Cerebellar nuclear complex (tissue), 1 donor: ENCODE data around the gene MAP3K6.
"Not testable (repeated sequence)": the region's sequence is repeated elsewhere in the genome, so short reads cannot be mapped to it uniquely, and the experiment has no call there.

Experiments
- DNase-seq, 2 experiments: peaks; one replicate each; lab custom pipeline; 2025; lab: John Stamatoyannopoulos, UW

The MAP3K6 gene, protein sequence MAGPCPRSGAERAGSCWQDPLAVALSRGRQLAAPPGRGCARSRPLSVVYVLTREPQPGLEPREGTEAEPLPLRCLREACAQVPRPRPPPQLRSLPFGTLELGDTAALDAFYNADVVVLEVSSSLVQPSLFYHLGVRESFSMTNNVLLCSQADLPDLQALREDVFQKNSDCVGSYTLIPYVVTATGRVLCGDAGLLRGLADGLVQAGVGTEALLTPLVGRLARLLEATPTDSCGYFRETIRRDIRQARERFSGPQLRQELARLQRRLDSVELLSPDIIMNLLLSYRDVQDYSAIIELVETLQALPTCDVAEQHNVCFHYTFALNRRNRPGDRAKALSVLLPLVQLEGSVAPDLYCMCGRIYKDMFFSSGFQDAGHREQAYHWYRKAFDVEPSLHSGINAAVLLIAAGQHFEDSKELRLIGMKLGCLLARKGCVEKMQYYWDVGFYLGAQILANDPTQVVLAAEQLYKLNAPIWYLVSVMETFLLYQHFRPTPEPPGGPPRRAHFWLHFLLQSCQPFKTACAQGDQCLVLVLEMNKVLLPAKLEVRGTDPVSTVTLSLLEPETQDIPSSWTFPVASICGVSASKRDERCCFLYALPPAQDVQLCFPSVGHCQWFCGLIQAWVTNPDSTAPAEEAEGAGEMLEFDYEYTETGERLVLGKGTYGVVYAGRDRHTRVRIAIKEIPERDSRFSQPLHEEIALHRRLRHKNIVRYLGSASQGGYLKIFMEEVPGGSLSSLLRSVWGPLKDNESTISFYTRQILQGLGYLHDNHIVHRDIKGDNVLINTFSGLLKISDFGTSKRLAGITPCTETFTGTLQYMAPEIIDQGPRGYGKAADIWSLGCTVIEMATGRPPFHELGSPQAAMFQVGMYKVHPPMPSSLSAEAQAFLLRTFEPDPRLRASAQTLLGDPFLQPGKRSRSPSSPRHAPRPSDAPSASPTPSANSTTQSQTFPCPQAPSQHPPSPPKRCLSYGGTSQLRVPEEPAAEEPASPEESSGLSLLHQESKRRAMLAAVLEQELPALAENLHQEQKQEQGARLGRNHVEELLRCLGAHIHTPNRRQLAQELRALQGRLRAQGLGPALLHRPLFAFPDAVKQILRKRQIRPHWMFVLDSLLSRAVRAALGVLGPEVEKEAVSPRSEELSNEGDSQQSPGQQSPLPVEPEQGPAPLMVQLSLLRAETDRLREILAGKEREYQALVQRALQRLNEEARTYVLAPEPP (N-terminal part only)

DNA sequence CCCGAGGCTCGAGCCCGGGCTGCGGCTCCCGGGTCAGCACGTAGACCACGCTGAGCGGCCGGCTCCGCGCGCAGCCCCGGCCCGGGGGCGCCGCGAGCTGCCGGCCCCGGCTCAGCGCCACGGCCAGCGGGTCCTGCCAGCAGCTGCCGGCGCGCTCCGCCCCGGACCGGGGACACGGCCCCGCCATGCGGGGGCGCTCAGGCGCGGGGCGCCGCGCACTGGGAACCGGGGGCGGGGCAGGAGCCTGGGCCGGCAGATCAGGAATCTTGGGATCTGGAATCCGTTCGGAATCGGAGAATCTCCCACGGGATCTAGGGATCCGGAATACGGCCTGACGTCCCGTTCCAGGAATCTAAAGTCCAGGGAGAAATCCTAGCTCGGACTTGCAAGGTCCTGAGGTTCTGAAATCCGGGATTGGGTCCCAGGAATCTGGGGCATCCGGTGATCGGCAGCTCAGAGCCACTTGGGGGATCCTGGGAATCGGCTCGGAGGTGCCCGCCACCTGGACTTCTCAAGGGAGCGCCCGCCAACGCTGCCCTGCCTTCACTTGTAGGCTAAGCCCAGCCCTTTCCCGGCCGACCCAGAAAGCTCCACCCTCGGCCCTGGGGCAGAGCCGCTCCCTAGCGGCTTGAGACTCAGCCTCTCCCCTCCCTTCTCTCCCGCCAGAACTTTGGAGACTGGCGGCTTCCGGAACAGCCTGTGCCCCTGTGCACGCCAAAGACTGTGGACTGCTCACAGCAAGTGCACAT, at the start of gene MAP3K6:
TSS of gene MAP3K6 (minus strand) at position 551 of the 749 bp plus-strand sequence. CDS start at position 187, 364 bp downstream.
- no peak for DNase-seq

DNA sequence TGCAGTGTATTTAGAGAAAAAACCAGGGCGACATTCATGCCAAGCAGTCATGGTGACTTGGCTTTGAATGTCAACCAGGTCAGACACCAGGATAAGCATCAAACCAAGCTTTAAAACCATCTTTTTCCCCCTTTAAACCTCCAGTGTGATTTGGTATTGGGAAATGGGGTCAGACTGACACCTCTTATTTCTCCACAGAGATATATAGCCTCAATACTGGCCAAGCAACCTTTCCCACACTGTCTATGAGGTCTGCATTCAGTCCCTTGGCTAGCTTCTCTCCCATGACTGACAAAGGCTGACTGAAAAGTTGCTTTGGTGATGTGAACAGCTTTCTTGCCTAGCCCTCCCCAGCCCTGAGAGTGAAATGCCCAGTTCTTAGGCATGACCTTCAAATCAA, 47.3 kb upstream of the MAP3K6 start:
- DNase-seq, result no peak

DNA sequence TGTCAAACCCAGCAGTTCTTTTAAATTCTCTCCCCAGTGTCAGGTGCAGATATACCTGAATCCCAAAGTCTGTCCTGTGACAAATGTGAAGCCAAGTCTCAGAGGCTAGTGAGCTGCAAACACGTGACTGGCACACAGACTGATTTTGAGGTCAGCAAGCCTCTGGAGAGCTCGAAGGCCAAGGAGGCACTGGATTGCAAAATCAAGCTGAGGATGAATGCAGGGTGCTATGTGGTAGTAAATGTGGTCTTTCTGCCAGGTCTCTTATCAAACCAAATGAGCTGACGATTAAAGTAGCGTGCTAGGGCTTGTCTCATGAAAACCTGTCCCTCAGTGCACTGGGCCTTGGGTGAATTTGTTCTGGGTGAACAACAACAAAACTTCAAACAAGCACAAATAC, 46.2 kb upstream of the MAP3K6 start:
- DNase-seq, result no peak

DNA sequence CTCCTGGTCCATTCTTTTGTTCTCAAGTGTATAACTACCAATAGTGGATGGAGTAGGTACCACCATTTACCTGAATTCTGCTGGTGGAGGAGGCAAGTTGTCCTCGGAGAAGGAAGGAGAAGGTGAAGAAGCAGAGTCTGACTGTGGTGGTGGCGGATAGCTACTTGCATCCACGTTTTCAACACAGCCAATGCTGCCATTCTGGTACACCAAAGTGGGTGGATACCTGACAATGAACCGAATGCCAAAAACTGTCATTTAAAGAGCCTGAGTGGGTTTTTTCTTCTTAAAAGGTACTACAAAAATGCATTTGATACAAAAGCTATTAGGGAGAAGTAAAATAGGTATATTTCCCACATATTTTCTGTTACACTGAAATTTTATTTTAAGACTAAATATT, 45.7 kb upstream of the MAP3K6 start:
- no peak for DNase-seq

DNA sequence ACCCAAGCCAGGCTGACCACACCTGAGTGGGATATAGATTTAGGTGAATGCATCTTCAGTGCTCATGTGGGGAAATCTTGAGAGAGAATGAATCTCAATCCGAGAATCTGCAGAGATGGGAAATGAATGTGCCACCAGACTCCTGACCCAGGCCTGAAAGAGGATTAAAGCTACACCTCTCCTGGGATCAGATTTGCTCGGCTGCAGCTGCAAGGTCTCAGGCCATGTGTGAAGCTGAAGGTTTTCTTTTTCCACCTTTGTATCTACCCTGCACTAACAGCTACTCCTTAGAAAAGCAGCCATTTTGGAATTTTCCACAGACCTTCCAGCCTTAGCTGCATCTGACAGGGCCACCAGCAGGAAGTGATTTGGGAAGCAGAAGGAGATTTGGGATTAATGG, 43.9 kb upstream of the MAP3K6 start:
- DNase-seq, result no peak

DNA sequence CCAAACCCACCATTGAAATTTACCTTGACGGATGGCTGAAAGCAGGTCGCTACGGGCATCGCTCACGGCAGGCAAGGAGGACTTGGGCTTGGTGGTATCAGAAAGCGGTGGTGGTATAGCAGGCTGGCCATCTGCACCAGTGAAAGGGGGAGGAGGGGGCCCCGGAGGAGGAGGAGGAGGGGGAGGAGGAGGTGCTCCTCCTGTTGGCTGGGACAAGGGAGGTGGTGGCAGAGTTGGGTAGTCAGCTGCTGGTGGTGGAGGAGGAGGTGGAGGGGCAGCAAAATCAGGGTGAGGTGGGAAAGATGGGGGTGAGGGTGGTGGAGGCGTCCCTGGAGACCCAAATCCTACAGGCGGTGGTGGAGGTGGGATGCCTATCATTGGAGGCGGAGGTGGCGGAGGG, 42.9 kb upstream of the MAP3K6 start:
- DNase-seq, result no peak

DNA sequence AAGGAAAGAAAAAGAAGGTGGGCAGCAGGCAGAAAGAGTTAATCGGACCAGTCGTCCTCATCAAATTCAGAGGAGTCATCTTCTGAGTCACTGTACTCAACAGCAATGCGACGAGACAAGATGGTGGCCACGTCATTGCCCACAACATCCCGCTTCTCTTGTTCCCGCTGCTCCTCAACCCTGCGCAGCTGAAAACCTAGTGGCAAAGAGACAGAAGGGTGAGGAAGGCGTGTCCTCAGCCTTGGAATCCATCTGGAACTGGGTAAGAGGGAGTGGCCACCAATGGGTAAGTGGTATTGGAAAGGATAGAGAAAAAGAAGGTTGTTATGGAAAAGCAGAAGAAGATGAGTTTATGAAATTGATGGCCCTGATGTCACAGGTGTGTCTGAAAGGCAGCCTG, 41.4 kb upstream of the MAP3K6 start:
- DNase-seq, result no peak

DNA sequence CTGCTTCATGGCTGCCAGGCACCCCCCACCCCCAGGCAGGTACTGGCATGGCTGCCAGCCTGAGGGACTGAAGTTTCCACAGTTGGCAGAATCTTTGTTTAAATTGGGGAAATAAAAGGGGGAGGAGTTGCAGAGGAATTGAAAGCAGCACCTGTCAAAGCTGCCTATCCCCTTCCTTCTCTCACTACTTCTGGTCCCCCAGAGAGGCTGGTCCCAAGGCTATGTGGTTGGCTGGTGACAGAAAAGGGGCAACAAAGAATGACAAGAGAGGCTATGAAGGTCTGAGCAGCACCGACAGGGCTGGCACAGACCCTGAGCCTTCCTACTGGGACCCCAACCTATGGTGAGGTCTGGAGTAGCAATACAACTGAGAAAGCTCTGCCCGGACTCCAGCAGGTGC, 40.0 kb upstream of the MAP3K6 start:
- DNase-seq, result not testable (repeated sequence)

DNA sequence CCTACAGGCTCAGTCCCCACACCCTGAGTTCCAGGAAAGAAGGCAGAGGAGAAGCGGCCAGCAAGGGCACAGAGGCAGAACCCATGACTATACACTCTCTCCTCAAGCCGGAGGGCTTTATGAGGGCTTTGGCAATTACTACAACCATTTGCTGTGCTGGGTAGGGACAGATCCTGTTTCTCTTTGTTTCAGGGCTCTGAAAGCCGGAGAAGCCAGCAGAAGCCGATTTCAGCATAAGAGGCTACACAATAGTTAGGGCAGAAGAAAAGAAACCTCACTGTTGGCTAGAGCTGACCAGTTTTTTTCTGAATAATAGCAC, 39.6 kb upstream of the MAP3K6 start:
- no peak for DNase-seq

DNA sequence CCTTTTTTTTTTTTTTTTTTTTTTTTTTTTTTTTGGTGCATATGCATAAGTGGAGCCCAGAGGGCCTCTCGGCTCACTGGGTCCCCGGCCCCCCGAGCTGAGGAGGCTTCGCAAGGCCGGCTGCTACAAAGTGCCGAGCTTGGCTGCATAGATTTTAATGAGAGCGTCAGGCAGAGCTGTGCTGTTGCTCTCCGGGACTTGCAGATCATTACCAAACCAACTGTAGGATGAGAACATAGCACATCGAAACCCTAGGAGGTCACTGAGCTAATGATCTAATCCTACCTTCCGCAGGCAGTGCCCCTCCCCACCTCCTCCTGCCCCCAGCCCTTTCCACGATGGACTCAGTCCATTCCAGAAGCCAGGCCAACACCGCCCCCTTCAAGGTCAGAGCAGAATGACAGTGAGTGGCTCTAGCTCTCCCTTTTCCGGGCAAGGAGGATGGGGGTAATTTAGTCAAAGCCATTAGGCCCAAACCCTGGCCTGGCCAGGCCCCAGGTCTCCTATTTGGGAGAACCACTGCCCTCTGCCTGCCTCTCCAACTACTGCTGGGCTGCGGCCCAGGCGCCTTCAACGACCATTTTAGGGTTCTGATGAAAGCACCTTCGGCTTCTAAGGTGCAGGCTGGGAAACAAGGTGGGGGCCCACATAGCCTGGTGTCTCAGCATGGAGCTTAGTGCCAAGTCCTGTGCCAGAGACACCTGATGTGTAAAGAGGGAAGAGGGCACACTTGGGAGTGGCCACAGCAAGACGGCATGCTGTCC, 39.0 kb upstream of the MAP3K6 start:
- DNase-seq, result not testable (repeated sequence)

DNA sequence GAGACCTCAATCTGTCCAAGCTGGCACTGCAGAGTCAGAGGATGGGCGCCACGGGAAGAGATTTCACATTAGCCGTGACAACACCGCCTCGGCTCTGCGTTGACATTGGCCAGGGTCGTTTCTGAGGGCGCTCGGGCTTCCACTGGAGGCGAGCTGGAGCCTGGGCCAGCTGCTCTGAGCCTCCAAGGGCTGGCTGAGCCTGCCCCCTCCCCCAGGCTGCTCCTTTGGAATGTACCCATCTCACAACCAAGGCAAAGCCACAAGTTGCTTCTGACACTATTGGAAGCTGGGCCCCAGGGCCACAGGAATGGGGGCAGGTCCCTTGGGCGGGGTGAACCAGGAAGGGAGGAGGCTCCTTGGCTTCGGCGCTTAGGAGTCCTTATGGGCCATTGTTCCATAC, 38.3 kb upstream of the MAP3K6 start:
- no peak for DNase-seq

DNA sequence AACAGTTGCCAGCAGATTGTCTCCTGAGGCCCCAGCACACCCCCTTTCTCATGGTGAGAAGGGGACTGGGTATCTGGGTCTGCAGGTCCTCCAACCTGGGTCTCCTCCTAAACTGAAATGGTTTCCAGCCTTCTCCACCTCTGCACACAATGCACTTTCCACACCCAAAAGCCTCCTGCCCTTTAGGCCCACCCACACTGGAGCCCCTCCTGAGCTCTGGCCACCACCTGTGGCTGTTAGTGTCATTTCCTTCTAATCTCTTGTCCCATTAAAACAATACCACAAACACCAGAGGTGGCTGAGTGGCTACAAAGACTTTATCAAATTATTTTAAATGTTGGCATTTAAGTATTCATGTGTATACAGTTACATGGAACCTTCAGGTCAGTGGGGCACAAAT, 37.2 kb upstream of the MAP3K6 start:
- no peak for DNase-seq

DNA sequence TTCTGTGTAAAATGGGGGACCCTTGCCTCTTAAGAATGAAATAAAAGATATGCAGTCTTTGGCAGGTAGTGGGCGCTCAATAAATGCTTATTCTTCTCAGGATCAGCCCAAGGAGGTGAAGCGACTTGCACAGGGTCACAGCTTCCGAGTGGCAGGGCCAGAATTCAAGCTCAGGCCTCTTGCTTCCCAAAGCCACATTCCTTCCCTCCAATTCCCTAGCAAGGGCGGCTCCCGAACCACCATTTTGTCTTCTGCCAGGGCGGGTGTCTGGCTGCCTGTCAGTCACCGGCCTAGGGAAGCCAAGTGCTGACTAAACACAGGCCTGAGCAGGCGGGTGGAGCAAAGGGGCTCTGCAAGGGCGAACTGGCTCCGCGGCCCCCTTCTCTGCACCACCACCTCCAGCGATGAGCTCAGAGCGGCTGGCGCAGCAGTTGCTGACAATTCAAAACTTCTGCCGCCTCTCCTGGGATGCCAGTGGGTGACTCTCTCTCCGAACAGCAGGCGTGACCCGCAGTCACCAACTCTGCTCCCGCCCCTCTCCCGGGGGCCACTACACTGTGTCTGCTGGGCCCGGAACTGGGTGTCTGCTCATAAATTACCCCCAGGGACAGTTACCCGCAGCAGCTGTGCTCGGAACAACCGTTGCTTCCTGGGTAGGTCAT, 36.4 kb upstream of the MAP3K6 start:
- no peak for DNase-seq

DNA sequence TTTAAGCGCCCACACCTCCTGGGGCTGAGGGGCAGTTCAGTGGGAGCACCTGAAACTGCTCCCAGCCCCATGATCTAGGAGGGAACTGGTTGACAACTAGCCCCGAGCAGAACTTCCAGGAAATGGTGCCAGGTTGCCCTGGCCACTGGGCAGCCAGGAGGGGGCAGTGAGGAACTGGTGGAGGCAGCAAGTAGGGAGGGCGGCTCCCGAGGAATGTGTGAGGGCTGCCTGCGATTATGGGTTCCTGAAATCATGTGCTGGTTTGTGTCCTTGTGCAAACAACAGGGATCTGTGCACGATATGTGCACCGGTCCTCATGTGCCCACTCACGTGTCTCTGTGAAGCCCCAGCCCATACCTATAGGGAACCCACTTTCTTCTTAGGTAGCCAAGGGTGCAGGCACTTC, 35.6 kb upstream of the MAP3K6 start:
- no peak for DNase-seq

DNA sequence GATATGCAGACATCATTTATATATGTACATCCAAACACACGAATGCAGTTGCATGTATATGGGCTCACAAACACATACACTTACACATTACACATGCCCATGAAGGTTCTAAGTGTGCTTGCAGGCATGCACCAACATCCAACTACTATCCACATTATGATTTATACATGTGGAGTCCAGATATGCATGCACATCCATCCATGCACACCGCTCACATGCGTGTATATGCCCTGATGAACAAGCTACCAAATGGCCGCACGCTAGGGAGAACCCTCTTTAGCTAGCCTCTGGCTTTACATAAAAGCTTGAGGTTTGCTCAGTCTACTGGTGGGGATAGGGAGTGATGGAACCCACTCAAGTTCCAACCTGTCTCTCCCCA, 34.2 kb upstream of the MAP3K6 start:
- DNase-seq, result no peak

DNA sequence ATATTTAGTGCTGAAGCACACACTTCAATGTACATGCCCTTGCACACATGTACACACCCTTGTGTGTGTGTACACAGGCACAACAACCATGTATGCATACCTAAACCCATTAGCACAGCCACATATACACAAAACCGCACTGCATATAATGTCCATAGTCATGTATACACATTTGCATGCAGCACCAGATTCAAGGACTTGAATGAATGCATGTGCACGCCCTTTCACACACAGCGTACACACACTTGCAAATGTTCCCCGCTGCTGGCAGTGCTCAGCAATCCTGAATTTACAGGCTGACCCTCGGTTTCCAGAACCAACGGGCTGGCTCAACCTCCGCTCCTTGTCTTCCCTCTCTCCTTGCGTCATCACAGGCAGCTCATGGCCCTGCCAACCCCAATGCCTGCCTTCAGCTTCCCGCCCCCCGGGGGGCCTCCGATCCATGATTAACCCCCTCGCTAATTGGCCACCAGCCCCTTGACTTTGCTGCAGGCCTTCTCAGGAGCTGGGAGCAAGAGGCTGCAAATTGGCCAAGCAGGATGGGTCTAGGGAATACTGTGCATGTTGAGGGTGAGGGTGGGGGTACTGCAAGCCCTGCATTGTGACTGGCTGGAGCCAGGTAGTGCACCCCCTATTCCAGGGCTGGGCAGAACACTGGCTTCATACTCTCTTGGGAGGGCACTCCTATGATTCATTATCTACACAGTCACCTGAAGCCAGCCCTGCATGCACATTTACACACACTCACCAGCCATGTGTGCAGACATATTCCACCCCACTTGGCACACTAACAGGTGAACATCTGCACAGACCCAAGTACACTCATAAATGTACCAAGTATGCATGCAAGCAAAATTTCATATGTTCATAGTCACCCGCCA, 33.6 kb upstream of the MAP3K6 start:
- no peak for DNase-seq

DNA sequence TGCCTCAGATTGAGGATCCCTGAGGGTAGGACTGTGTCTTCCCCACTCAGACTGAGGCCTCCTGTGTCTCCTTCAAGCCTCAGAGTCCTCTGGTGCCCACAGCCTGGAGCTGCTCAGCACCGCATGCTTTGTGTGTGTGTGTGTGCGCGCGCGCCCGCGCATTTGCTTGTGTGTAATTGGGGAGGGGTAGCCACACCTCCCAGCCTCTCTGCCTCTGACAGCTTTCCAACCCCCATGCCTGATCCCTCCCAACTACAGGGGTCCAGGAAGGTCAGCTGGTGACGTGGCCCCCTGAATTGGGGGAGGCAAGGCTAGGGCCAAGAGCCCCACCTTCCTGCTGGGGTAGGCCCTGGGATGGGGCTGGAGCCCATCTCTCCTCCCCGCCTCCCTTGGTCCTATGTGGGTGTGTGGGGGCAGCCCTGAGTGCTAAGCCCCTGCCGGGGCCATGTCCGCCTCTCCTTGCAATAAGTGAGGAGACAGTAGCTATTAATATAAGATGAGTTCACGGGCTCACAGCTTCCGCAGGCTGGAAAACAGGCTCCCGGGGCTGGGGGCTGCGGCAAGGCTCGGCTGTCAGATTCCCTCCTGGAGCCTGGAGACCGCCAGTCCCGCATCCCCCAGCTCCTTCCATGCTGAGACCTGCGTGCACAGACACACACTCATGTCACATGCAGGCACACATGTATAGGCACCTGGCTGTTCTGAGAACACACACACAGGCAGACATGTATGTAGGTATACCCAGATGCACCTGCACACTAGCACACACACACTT, 32.7 kb upstream of the MAP3K6 start:
- no peak for DNase-seq

DNA sequence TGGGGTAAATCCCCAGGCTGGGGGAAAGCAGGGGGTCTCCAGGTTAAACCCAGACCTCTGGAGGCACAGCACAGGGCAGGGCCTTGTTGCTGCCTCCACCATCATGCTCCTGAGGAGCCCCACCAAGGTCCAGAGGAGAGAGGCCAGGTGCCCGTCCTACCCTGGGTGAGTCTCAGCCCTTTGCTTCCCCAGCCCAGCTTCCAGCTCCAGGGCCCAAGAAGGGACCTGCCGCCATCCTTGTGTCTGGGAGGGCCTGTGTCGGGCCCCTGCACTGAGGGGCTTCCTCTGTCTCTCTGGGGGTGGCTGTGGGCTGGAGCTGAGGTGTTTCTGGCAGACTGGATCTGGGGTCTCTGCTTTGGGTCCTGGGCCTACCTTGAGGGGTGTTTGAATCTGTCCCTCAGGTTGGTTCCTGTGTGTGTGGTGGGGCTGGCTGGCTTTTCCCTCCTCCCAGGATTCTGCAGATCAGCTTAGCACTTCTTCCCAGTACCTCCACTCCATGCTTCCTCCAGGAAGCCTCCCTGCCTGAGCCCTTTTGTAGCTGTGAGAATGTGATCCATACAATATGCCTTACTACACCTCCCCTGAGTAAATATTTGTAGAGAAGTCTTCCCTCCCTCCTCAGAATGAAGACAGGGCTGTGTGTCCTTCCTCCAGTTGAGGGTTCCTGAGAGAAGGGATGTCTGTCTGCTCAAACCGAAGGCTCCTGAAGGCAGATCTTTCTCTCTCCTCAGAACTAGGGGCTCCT, 31.8 kb upstream of the MAP3K6 start:
- no peak for DNase-seq
